RWPE1 (cell line): Measurements from ENCODE around the gene DMRTC2.
A peak's percentile ranks its signal among the peaks of the same experiment; 100 is the strongest.

Experiments
- CTCF ChIA-PET: fragments of 350-600 bp; sonication (Branson Sonifier 250); formaldehyde crosslinking; extraction: SDS; loops from one replicate; lab custom pipeline; 2021; lab: Yijun Ruan, JAX
- POLR2A ChIA-PET: fragments of 400-600 bp; formaldehyde crosslinking; extraction: SDS; loops from one replicate; lab custom pipeline; 2020; ENCODE audit warnings: antibody characterized with exemption; ENCODE audit not compliant: low non-redundant PET; lab: Yijun Ruan, JAX
- DNase-seq: peaks from one replicate; pipeline ENCODE4 v3.0.0; 2012; ENCODE audit warnings: low spot score
- H3K27ac ChIP-seq: fragments of 450-650 bp; 2 replicates; pipeline ENCODE4 v1.5.1; 2017
- TF ChIP-seq, protein P1 (sequence below): fragments of 450-650 bp; conservative IDR thresholded peaks from 2 replicates; pipeline ENCODE4 v1.5.1; 2017; ENCODE audit warnings: low read depth, mild to moderate bottlenecking

DMRTC2 gene

DNA sequence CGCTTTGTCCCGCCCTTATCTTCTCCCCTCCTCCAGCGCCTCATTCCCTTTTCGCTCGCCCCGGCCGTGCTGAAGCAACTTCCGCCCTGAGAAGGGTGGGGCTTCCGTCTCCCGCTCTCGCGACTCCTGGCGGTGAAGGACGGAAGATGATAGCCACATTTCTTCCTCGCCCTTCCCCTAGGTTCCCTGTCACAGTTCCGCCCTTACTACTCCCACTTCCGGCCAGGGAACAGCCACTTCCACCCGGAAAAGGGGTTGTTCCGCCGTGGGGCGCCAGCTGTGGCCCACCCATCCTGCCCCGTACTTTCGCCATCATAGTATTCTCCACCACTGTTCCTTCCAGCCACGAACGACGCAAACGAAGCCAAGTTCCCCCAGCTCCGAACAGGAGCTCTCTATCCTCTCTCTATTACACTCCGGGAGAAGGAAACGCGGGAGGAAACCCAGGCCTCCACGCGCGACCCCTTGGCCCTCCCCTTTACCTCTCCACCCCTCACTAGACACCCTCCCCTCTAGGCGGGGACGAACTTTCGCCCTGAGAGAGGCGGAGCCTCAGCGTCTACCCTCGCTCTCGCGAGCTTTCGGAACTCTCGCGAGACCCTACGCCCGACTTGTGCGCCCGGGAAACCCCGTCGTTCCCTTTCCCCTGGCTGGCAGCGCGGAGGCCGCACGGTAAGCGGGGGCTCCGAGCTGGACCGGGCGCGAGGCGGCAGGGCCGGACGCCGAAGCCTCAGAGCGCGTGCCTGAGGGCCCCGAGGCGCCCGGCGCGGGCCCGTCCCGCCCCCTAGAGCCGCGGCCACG, 15.0 kb downstream of the DMRTC2 start, which contains the start of gene RPS19:
RPS19 (plus strand) TSS at position 638 of the 801 bp plus-strand sequence. CDS start 520 bp downstream, outside the sequence.
- H3K27ac ChIP-seq, result peak within 1 kb of the TSS; percentile 91
- POLR2A ChIA-PET, result interaction anchor here (0.7 to 1.4 kb wide), 4 partner anchors 13 to 171 kb away, joined by 3 to 5 read pairs (median 4); partner anchors contain the start of gene RABAC1
- peak; percentile 98 for DNase-seq
- CTCF ChIA-PET, result interaction anchor here (0.6 to 1.3 kb wide), 5 partner anchors 8 to 97 kb away, joined by 3 to 4 read pairs (median 3); partner anchors contain the start of genes DMRTC2 and LYPD4
- TF ChIP-seq, protein P1, sequence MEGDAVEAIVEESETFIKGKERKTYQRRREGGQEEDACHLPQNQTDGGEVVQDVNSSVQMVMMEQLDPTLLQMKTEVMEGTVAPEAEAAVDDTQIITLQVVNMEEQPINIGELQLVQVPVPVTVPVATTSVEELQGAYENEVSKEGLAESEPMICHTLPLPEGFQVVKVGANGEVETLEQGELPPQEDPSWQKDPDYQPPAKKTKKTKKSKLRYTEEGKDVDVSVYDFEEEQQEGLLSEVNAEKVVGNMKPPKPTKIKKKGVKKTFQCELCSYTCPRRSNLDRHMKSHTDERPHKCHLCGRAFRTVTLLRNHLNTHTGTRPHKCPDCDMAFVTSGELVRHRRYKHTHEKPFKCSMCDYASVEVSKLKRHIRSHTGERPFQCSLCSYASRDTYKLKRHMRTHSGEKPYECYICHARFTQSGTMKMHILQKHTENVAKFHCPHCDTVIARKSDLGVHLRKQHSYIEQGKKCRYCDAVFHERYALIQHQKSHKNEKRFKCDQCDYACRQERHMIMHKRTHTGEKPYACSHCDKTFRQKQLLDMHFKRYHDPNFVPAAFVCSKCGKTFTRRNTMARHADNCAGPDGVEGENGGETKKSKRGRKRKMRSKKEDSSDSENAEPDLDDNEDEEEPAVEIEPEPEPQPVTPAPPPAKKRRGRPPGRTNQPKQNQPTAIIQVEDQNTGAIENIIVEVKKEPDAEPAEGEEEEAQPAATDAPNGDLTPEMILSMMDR, result peak; percentile 65

DNA sequence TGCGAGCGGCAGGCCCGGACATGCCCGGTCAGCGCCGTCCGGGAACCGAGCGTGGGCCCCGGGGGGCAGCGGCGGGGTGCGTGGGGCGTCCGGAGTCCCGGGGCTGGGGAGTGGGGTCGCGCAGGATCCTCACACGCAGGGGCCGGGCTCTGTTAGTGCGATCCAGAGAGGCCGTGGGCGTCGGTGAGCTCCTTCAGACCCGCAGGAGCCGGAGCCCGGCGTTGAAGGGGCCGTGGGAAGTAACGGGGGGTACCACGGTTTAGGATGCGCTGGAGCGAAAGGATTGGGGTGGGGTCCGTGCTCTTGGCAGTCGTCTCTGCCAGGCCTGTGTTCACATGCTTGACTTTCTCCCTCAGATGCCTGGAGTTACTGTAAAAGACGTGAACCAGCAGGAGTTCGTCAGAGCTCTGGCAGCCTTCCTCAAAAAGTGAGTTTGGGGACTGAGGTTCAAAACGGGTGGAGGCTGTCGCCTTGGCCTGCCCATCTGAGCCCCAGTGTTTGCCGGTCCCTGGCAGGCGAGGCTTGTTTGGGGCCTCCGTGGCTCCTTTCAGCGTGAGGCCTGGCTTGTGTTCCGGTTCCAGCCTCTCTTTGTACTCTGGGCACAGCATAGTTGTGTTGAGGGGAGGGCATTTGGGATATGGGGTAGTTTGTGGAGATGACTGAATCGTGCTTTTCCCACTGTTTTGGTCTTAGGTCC, 15.7 kb downstream of the DMRTC2 start:
- DNase-seq, result no peak
- H3K27ac ChIP-seq, result peak overlapping the region; percentile 91

DNA sequence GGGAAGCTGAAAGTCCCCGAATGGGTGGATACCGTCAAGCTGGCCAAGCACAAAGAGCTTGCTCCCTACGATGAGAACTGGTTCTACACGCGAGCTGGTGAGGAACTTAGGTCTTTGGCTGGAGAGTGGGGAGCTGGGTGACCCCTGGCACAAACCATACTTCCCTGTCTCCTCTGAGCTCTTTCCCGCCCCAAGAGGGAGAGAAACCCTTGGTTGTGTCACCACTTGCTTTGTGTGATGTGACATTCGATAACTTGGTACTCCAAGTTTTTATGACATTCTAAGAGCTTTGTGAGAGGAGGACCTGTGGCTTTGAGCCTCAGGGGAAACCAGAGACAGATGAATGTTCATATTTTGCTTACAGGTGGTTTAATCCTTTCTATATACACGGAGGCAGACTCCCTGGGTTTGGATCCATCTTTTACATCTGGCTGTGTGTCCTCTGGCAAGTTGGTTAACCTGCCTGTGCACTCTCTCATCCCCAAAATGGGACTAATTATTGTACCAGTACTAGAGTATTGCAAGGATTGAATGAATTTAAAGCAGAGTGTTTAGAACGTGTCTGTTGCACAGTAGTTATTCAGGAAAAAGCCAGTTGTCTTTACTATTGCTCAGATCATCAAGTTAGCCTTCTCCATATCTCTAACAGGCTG, 16.4 kb downstream of the DMRTC2 start:
- peak overlapping the region; percentile 91 for H3K27ac ChIP-seq
- no peak for DNase-seq
- CTCF ChIA-PET, result no interaction called here
- TF ChIP-seq, protein P1, result no peak
- POLR2A ChIA-PET, result no interaction called here

More for the DNA sequence above, 15.7 kb downstream of the DMRTC2 start:
- ChIA-PET CTCF (interaction anchor here (0.7 kb wide), 1 partner anchor 23 kb away, joined by 3 read pairs; no protein-coding TSS in a partner anchor), POLR2A (interaction anchor here (0.8 to 1.4 kb wide), 2 partner anchors 12 to 22 kb away, joined by 4 to 5 read pairs; no protein-coding TSS in a partner anchor)
- TF ChIP-seq, protein P1, result no peak

DNA sequence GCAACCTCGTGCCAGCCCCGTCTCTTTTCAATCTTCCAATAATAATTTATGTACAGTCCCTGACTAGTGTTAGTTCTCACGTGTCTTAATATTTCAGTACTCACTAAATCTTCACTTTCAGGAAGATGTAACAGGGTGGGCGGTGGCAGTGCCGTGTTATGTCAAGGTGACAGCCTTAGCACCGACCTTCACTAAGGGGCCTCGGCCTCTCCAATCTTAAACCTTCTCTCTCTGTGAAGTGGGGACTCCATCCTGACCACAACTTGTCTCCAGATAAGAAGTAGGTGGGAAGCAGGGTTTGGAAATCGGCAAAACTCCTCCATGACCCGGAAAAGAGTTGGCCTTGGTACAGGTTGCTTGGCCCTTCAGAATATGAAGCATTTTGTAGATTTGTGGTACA, 17.0 kb downstream of the DMRTC2 start:
- DNase-seq, result no peak
- POLR2A ChIA-PET, result no interaction called here
- peak overlapping the region; percentile 64 for H3K27ac ChIP-seq
- CTCF ChIA-PET, result no interaction called here
- TF ChIP-seq, protein P1, result no peak

DNA sequence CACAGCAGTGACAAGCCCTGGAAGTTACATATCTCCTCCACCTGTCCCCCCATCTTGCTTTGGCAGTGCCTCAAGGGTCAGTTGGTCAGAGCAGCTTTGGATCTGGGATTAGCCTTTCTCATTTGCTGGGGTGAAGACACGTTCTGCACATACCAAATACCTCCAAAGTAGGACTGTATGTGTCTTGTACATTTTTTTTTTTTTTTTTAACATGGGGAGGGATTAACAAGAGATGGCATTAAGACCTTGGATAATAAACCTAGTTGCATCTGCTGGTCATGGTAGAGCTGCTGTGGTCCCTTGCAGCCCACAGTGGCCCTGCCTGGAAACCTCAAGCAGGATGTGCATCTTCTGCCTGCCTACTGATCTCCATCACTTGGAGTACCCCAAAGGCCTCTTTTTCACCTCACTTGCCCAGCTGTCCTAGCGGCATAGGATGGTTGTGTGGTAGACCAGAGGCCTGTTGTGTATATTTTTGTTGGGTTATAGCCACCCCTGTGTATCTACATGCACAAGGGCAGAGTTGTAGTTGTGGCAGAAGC, 17.7 kb downstream of the DMRTC2 start:
- DNase-seq, result no peak
- H3K27ac ChIP-seq, result peak overlapping the region; percentile 64
- ChIA-PET POLR2A (no interaction called here), CTCF (interaction anchor here (1.1 to 1.8 kb wide), 2 partner anchors 11 to 27 kb away, joined by 3 to 7 read pairs; no protein-coding TSS in a partner anchor)
- TF ChIP-seq, protein P1, result no peak
